Stimulated activated CD8-positive, alpha-beta memory T cell treated with anti-CD3 and anti-CD28 coated beads, Interleukin-2, amount 100 ng/mL, for 48 hours (primary cell): ENCODE data around the gene FAM234A.
"Not testable (repeated sequence)": the region's sequence is repeated elsewhere in the genome, so short reads cannot be mapped to it uniquely, and the experiment has no call there.

Experiments used
- DNase-seq, 2 donors: peaks; one replicate each; pipeline ENCODE4 v3.0.0-alpha.2; 2020; ENCODE audit warnings: low read depth in 2 of 2

The FAM234A gene

GRCh38 chr16:230351-230750 lies 4.3 kb upstream of the FAM234A start:
- not testable (repeated sequence) for DNase-seq

GRCh38 chr16:230949-231348 lies 3.7 kb upstream of the FAM234A start:
- no peak for DNase-seq

- DNase-seq = no peak
Observed at GRCh38 chr16:239948-240277, 5.3 kb downstream of the FAM234A start.

- DNase-seq = no peak
Observed at GRCh38 chr16:240559-240958, 5.9 kb downstream of the FAM234A start.

GRCh38 chr16:242281-242680 lies 7.7 kb downstream of the FAM234A start:
- DNase-seq = no peak

GRCh38 chr16:243348-243747 lies 8.7 kb downstream of the FAM234A start:
- no peak for DNase-seq

- no peak for DNase-seq
Observed at GRCh38 chr16:245105-245504, 10.5 kb downstream of the FAM234A start.

- DNase-seq = no peak
Observed at GRCh38 chr16:247027-247426, 12.4 kb downstream of the FAM234A start.

- no peak for DNase-seq
Observed at GRCh38 chr16:249431-249830, 14.8 kb downstream of the FAM234A start.

- peak in 1 of 2 donors; percentile 14 for DNase-seq
Observed at GRCh38 chr16:252366-253337, 18.0 kb downstream of the FAM234A start.

GRCh38 chr16:253833-254232 lies 19.2 kb downstream of the FAM234A start:
- no peak for DNase-seq

- no peak for DNase-seq
Observed at GRCh38 chr16:254461-254860, 19.8 kb downstream of the FAM234A start.

GRCh38 chr16:255183-255582 lies 20.6 kb downstream of the FAM234A start:
- DNase-seq = no peak

GRCh38 chr16:258091-258490 lies 23.5 kb downstream of the FAM234A start:
- DNase-seq = not testable (repeated sequence)

- DNase-seq = no peak
Observed at GRCh38 chr16:259226-259625, 24.6 kb downstream of the FAM234A start.

- DNase-seq = no peak
Observed at GRCh38 chr16:259814-260253, 25.2 kb downstream of the FAM234A start.

- no peak for DNase-seq
Observed at GRCh38 chr16:260326-260725, 25.7 kb downstream of the FAM234A start.

- DNase-seq = no peak
Observed at GRCh38 chr16:261031-261691, 26.5 kb downstream of the FAM234A start.

- DNase-seq = no peak
Observed at GRCh38 chr16:262121-262745, 27.6 kb downstream of the FAM234A start.

- no peak for DNase-seq
Observed at GRCh38 chr16:263182-263774, 28.7 kb downstream of the FAM234A start.

GRCh38 chr16:263944-264343 lies 29.3 kb downstream of the FAM234A start:
- no peak for DNase-seq

- no peak for DNase-seq
Observed at GRCh38 chr16:264440-264951, 29.9 kb downstream of the FAM234A start.
